GM23338 (cell line): ENCODE measurements around the gene ECE1.

Experiments
- CREB1 ChIP-seq: fragments of 250-450 bp; sonication (Bioruptor Pico); IDR thresholded peaks from 2 replicates; pipeline ENCODE4 v1.5.0; 2020; ENCODE audit warnings: low read depth, mild to moderate bottlenecking, moderate library complexity
- CTCF ChIP-seq, 2 experiments: fragments of 200-600 bp in 1 of 2; sonication (generic) in 1 of 2; conservative IDR thresholded peaks; 2 replicates each; pipeline versions ENCODE4 v1.5.1 to v1.6.1; 2016 to 2017; ENCODE audit warnings: antibody characterized with exemption in 2 of 2, low read depth in 2 of 2, mild to moderate bottlenecking in 2 of 2, moderate library complexity in 1 of 2
- ETS1 ChIP-seq: IDR thresholded peaks from 2 replicates; pipeline ENCODE4 v1.6.1; 2016; ENCODE audit warnings: antibody characterized with exemption
- EZH2 ChIP-seq: fragments of 200-600 bp; sonication (generic); IDR thresholded peaks from one replicate; pipeline ENCODE4 v1.8.0; 2017; ENCODE audit warnings: antibody characterized with exemption, mild to moderate bottlenecking, low read depth; ENCODE audit not compliant: unreplicated experiment
- EZH2phosphoT487 ChIP-seq: fragments of 200-600 bp; sonication (generic); IDR thresholded peaks from one replicate; pipeline ENCODE4 v1.8.1; 2018; ENCODE audit warnings: antibody characterized with exemption; ENCODE audit not compliant: unreplicated experiment
- JUNB ChIP-seq: IDR thresholded peaks from one replicate; pipeline ENCODE4 v1.6.1; 2016; ENCODE audit warnings: antibody characterized with exemption; ENCODE audit not compliant: unreplicated experiment
- NANOG ChIP-seq: IDR thresholded peaks from 2 replicates; pipeline ENCODE4 v1.6.1; 2016; ENCODE audit warnings: antibody characterized with exemption, borderline replicate concordance
- POLR2AphosphoS5 ChIP-seq: IDR thresholded peaks from 2 replicates; pipeline ENCODE4 v1.6.1; 2016; ENCODE audit warnings: antibody characterized with exemption, low read depth
- STAT1 ChIP-seq: IDR thresholded peaks from one replicate; pipeline ENCODE4 v1.6.1; 2016; ENCODE audit warnings: antibody characterized with exemption; ENCODE audit not compliant: unreplicated experiment
- ZNF114 ChIP-seq: fragments of 250-450 bp; sonication (Bioruptor Pico); IDR thresholded peaks from 2 replicates; pipeline ENCODE4 v1.5.0; 2020; ENCODE audit warnings: mild to moderate bottlenecking, moderate library complexity
- ZNF331 ChIP-seq: fragments of 250-450 bp; sonication (Bioruptor Pico); IDR thresholded peaks from 2 replicates; pipeline ENCODE4 v1.5.0; 2020; ENCODE audit warnings: low read depth, mild to moderate bottlenecking, moderate library complexity
- ZNF462 ChIP-seq: fragments of 250-450 bp; sonication (Bioruptor Pico); IDR thresholded peaks from 2 replicates; pipeline ENCODE4 v1.5.0; 2020; ENCODE audit warnings: mild to moderate bottlenecking, moderate library complexity
- TF ChIP-seq, protein P1 (sequence below): IDR thresholded peaks from one replicate; pipeline ENCODE4 v1.6.1; 2018; ENCODE audit warnings: antibody characterized with exemption; ENCODE audit not compliant: unreplicated experiment

- TF ChIP-seq CTCF (conservative IDR thresholded peaks at IDR 0.05; ENCODE audit: low read depth in 2 of 2) (no peak), EZH2phosphoT487 (no peak), EZH2 (no peak), ZNF331 (CRISPR knock-in tag) (no peak), STAT1 (no peak), POLR2AphosphoS5 (no peak), ZNF462 (CRISPR knock-in tag) (no peak), JUNB (no peak), ETS1 (no peak), CREB1 (CRISPR knock-in tag) (no peak), NANOG (no peak), ZNF114 (CRISPR knock-in tag) (no peak)
- TF ChIP-seq, protein P1, sequence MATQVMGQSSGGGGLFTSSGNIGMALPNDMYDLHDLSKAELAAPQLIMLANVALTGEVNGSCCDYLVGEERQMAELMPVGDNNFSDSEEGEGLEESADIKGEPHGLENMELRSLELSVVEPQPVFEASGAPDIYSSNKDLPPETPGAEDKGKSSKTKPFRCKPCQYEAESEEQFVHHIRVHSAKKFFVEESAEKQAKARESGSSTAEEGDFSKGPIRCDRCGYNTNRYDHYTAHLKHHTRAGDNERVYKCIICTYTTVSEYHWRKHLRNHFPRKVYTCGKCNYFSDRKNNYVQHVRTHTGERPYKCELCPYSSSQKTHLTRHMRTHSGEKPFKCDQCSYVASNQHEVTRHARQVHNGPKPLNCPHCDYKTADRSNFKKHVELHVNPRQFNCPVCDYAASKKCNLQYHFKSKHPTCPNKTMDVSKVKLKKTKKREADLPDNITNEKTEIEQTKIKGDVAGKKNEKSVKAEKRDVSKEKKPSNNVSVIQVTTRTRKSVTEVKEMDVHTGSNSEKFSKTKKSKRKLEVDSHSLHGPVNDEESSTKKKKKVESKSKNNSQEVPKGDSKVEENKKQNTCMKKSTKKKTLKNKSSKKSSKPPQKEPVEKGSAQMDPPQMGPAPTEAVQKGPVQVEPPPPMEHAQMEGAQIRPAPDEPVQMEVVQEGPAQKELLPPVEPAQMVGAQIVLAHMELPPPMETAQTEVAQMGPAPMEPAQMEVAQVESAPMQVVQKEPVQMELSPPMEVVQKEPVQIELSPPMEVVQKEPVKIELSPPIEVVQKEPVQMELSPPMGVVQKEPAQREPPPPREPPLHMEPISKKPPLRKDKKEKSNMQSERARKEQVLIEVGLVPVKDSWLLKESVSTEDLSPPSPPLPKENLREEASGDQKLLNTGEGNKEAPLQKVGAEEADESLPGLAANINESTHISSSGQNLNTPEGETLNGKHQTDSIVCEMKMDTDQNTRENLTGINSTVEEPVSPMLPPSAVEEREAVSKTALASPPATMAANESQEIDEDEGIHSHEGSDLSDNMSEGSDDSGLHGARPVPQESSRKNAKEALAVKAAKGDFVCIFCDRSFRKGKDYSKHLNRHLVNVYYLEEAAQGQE, result no peak
Measured at GRCh38 chr1:21335088-21335691, 44.9 kb upstream of the ECE1 start.
